Stimulated activated CD8-positive, alpha-beta memory T cell treated with anti-CD3 and anti-CD28 coated beads, Interleukin-2, amount 100 ng/mL, for 48 hours (primary cell): ENCODE results near the gene CDKN2B.

Experiments
- DNase-seq, 2 donors: peaks; one replicate each; pipeline ENCODE4 v3.0.0-alpha.2; 2020; ENCODE audit warnings: low read depth in 2 of 2

CDKN2B gene

DNA sequence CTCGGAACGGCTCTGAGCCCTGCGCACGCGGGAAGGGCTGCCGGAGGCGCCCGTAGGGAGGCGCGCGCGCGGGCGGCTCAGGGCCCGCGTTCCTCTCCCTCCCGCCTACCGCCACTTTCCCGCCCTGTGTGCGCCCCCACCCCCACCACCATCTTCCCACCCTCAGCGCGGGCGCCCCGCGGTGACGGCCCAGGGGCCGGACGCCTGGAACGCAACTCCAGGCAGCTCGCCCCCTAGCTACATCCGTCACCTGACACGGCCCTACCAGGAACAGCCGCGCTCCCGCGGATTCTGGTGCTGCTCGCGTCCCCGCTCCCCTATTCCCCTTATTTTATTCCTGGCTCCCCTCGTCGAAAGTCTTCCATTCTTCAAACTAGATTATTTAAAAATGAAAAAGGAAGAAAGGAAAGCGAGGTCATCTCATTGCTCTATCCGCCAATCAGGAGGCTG is 14.5 kb downstream of the CDKN2B start, which contains the start of gene CDKN2B-AS1:
CDKN2B-AS1 (plus strand) TSS at position 236 of the 450 bp plus-strand sequence.
- peak in 1 of 2 donors; percentile 24 for DNase-seq

DNA sequence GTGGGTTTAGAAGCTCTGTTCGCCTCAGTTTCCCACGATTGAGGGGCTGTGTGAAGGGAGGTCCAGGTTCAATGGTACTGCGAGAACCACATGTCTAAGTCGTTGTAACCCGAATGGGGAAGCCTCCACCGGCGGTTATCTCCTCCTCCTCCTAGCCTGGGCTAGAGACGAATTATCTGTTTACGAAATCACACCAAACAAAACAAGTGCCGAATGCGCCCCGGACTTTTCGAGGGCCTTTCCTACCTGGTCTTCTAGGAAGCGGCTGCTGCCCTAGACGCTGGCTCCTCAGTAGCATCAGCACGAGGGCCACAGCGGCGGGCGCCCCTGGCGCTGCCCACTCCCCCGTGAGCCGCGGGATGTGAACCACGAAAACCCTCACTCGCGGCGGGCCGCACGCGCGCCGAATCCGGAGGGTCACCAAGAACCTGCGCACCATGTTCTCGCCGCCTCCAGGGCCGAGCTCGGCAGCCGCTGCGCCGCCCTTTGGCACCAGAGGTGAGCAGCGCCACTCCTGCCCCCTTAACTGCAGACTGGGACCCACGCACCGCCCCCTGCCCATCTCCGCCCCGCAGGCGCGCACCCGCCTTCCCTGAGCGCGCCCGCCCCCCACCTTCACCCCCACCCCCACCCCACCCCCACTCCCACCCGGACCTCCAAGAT is 15.1 kb downstream of the CDKN2B start, which contains the start of gene CDKN2A:
CDKN2A (minus strand) TSS at position 500 of the 663 bp plus-strand sequence.
- peak in 1 of 2 donors; percentile 39 for DNase-seq

DNA sequence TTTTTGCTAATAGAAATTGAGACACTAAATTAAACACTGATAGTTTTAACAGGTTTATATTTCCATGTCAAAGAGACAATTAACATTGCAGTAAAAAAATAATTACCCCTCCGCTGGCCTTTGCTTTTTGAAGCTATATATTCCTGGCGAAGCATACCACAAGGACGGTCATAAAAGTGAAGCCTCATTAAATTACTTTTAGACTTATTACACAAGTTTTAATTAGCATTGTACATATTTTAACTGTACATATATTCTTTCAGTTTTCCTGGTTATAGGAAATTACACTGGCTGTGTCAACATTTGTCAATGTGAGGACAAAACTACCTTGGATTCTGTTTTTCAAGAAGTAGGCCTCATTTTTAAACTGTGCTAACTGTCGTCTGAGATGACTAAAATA is 16.1 kb downstream of the CDKN2B start:
- no peak for DNase-seq

DNA sequence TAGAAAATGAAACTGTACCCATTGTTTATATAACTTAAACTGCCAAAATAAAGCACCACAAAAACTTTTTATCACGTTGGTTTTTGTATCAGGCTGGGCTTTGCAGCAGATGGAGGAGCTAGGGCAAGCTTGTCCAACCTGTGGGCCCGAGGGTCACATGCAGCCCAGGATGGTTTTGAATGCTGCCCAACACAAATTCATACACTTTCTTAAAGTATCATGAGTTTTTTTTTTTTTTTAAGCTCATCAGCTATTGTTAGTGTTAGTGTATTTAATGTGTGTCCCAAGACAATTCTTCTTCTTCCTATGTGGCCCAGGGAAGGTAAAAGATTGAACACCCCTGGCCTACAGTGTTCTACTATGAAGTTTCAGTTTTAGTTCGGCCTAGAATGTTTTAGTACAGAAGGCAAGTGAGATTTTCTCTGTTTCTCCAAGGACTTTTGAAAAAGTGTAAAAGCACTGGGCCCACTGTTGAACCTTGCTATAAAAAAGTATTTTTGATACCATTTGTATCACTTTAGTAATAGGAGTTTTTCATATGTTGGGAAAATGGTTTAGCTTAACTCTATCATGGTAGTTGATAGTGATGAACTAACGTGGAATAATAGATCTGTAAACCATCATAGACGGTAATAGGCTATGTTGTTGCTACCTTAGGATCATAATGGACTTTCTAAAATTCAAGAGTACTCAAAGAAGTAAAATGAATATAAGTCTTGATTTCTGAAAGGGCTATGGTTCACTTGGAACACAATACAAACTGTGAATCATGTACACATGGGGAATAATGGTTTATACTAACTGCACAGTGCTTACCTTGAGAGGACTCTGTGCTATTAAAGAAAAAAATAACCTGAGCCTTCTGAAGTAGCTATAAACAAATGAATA is 17.8 kb downstream of the CDKN2B start:
- no peak for DNase-seq

DNA sequence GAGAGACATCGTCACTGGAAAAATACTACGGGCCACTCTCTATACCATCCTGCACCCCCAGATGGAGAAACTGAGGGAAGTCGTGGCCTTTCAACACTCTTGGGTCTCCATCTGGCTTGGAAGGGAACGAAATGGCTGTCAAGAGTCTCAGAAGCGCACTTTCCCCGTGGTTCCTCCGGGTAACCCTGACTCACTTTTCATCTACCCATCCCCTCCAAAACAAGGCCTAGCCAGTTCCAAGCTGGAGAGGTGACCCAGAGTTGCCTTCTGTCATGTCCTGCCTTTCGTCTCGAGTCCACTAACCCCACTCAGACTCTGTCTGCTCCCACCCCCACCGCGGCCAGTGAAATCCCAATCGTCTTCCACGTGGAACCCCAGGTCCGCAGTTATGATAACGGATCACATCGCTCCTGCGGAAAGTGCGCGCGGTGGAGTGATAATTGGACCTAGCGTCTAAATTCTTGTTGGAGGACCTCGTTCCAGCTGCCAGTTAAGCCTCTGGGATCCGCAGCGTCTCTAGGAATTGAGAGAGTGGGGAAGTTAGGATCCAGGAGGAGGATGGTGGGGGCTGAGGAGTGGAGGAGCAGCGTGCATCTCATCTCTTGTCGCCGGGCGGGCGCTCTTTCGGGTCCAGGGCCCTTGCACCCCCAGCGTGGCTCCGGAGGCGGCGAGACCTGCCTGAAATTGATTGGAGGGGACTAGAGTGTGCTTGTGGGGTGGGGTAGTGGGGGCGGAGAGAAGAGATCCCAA is 19.5 kb downstream of the CDKN2B start:
- DNase-seq: no peak

DNA sequence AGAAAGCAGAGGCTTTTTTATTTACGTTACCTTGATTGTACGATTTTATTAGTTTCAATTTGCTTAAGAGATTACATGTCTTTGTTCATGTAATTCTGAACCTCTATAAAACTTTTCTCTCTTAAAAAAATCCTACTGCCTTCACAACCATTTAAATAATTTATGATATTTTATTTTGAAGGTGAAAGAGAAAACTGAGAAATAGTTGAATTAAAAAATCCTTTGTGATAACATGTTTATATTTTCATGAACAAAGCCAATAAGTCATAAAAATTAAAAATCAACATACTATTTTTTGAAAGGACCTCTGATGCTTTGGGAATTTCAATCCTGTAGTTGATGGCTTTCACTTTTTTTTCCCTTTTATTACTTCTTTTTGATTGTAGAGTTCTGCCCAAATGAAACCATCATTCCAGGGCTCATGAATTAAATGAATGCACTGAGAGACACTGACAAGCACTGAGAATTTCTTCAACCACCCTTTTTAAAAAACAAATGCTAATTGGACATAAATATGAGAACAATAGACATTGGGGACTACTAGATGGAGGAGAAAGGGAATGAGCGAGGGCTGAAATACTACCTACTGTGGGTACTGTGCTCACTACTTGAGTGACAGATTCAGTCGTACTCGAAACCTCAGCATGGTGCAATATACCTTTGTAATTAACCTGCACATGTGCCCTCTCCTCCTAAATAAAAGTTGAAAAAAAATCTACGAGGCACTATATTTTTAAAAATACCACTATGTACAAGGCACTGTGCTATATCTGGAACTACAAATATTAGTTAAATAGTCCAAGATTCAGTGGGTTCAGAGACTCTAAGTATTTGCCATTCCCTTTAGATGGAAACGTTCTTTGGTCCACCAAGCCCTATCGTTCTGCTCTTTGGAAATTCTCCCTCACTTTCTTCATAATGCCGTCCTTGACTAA is 20.8 kb downstream of the CDKN2B start:
- no peak for DNase-seq

DNA sequence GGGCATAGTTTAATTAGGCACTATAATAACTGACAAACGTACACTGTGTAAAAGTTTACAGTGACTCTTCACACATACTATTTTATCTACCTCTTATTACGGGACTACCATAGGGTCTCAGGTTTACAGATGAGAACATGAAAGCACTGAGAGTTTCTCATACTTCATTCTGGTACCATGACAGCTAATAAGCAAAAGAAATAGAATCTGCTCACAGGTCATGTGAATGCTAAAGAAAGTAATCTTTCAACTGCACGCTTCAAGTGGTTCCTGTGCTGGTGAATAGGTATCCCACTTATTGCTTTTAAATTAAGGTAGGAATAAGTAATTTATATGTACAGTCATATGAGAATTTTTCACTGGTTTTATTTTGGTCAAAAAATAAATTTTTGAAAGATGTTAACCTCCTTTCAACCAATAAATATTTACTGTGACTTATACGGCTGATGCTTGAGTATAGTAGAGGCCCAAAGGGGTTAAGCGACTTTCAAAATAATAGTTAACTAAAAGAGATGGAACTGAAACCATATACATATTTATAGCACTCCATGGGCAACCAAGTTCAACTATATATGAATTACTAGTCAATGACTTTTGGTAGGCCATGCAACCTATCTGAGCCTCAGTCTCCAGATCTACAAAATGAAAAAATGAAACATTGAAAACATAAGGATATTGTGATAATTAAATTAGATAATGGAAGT is 23.0 kb downstream of the CDKN2B start:
- no peak for DNase-seq

DNA sequence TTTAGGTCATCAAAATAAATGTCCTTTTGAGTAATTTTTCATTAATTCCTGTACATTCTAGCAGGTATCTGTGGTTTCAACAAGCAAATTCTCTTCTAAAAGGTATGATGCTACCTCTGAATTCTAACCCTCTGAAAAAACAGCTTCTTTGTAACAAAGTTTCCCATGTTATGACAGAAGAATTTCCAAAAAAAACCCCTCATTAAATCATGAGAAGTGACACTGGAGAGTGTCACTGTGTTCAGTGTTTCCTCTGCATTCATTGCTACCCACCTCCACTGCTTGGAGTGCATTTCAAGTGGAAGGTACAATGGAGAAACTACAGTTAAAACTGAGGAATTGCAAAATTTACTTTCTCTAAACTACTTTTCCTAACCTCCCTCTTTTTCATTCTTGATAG is 25.0 kb downstream of the CDKN2B start:
- DNase-seq: no peak

DNA sequence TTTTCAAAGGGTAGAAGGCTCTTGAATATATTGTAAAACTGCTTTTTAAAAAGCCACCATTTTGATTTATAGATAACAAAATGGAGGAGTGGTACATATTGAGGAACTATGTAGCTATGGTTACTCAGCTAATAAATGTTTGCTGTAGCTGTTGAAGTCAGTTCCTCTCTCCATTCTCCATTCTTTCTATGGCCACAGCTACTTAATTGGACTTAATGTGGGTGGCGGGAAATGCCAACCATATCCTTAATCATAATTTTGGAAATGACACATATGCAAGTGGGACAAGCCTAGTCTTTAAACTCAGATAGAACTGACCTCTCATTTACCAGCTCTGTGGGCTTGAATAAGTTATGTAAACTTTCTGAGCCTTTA is 25.6 kb downstream of the CDKN2B start:
- DNase-seq: no peak

DNA sequence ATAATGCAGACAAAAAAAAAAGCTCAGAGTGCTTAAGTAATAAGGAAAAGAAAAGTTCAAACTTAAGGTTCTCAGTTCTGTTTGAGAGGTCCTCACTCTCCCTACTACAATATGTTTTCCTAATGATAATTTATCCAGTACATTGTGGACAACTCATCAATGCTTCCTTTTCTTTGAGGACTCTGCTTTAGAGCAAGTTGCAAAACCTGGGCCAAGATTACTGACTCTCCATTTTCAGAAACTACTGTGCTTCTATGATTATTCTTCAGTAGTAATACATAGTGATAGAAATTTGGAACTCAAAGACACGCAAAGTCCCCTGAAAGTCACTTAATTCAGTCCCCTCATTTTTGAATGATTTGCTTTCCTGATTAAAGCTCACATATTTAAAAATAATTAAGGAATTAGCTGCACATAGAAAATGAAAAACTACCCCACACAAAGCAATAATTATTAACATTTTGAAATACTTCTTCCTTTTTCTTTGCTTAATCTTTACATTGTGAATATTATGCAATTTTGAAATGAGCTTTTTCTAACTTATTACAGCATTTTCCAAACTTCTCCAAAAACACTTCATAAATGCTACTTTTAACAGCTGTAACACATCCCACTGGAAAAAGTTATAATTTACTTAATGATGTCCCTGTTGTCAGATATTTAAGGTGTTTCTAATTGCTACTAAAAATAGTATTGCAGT is 26.1 kb downstream of the CDKN2B start:
- DNase-seq: no peak

DNA sequence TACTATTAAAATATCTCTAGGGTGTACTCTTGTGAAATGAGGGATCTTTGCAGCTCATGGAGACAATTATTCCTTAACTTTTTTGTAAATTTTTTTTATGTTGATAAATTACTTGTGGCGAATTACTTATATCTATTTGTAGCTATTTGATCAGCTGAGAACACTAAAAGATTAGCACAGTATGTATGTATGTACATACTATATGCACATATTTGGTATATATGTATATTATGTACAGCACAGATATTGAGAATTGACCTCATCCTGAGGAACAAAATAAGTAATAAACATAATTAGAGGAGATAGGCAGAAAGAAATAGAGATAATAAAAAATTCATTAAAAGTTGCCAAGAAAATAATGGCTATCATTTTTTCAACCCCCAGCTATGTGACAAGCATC is 26.7 kb downstream of the CDKN2B start:
- DNase-seq: no peak

DNA sequence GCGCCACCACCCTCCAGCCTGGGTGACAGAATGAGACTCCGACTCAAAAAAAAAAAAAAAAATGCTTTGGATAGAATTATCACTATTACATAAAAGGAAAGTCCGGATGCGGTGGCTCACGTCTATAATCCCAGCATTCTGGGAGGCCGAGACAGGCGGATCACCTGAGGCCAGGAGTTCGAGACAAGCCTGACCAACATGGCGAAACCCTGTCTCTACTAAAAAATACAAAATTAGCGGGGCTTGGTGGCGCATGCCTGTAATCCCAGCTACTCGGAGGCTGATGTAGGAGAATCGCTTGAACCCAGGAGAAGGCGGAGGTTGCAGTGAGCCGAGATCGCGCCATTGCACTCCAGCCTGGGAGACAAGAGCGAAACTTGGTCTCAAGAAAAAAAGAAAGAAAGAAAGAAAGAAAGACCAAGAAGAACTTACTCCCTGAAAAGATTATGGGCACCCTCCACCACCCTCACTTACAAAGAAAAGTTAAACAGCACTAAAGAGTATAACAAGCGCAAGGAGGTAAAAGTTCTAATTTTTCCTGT is 32.7 kb downstream of the CDKN2B start:
- DNase-seq: no peak

DNA sequence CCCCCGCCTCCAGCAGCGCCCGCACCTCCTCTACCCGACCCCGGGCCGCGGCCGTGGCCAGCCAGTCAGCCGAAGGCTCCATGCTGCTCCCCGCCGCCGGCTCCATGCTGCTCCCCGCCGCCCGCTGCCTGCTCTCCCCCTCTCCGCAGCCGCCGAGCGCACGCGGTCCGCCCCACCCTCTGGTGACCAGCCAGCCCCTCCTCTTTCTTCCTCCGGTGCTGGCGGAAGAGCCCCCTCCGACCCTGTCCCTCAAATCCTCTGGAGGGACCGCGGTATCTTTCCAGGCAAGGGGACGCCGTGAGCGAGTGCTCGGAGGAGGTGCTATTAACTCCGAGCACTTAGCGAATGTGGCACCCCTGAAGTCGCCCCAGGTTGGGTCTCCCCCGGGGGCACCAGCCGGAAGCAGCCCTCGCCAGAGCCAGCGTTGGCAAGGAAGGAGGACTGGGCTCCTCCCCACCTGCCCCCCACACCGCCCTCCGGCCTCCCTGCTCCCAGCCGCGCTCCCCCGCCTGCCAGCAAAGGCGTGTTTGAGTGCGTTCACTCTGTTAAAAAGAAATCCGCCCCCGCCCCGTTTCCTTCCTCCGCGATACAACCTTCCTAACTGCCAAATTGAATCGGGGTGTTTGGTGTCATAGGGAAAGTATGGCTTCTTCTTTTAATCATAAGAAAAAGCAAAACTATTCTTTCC is 34.2 kb downstream of the CDKN2B start:
- peak in 1 of 2 donors; percentile 24 for DNase-seq

DNA sequence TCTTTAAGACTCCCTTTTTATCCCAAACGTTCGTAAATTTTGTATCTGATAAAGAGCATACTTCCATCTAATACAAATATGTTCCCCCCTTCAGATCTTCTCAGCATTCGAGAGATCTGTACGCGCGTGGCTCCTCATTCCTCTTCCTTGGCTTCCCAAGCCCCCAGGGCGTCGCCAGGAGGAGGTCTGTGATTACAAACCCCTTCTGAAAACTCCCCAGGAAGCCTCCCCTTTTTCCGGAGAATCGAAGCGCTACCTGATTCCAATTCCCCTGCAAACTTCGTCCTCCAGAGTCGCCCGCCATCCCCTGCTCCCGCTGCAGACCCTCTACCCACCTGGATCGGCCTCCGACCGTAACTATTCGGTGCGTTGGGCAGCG is 34.8 kb downstream of the CDKN2B start:
- no peak for DNase-seq

DNA sequence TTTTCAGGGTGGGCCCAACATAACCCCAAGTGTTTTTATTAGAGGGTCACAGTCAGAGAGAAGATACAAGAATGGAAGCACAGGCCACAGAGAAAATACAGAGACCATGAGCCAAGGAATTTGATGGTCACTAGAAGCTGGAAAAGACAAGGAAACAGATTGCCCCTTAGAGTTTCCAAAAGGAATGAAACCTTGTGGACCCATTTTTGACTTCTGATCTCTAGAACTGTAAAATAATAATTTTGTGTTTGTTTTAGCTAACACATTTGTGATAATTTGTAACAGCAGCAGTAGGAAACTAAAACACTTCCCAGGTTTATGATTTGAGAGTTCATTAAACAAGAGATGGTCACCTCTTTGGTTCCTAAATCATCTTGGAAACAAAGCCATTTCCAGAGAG is 36.7 kb downstream of the CDKN2B start:
- DNase-seq: no peak

DNA sequence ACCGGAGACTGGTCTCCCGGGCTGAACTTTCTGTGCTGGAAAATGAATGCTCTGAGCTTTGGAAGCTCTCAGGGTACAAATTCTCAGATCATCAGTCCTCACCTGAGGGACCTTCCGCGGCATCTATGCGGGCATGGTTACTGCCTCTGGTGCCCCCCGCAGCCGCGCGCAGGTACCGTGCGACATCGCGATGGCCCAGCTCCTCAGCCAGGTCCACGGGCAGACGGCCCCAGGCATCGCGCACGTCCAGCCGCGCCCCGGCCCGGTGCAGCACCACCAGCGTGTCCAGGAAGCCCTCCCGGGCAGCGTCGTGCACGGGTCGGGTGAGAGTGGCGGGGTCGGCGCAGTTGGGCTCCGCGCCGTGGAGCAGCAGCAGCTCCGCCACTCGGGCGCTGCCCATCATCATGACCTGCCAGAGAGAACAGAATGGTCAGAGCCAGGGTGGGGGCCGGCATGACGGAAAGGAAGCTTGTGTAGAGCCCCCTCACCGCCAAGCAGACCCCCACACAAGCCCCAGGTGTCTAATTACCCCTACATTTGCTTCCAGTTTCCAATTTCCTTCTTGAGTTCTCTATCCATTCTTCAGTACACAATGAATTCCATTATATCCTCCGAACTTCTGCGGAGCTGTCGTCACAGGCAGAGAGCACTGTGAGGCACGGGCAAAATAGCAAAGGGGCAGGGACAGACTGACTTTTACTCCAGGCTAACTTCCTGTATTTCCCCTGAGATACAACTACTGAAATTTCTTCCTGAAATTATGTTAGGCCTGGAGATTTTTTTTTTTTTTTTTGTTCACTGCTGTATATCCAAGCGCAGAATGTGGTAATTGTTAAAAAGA is 38.1 kb downstream of the CDKN2B start:
- DNase-seq: no peak

DNA sequence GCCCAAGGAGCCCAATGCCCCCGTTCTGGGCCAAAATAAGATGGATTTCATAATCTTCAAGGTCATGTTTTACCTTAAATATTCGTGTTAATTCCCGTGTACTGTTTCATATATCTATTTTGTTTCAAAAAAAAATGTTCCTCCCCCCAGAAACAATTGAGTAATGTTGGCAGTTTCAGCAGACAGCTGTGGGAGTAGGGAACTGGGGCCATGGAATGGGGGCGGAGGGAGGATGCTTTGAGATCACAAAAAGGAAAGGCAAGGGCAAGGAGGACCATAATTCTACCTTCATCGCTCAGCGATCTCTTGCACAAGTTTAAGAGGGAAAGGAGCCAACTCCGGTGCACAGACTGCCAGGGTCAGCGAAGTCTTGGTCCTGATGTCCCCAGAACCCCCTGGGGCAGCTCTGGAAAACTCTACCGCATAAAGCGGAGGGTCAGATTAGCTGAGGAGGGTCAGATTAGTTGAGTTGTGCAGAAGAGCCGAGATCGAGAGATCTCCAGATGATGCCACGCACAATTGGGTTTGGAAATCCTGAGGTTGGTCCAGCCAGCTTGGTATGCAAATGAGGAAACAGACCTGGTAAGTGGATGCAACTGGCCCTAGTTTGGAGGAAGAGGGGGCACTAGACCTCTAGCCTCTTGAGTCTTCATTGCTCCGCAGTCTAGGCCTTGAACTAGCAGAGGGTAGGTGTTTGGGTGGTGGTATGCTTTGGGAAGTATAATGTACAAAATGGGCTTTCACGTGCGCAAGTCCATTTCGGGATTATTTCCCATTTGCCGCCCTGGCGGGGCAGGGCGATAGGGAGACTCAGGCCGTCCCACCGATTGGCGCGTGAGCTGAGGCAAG is 38.9 kb downstream of the CDKN2B start:
- DNase-seq: no peak
